ENCODE data around the gene SAMM50.

The SAMM50 gene

GRCh38 chr22:43919106-43919973, 35.9 kb upstream of the SAMM50 start:
- no peak for DNase-seq (ENCODE audit: low read depth)
- in situ Hi-C loops (cut with HindIII; ENCODE audit: low sequenced_read_pairs): no loop called here
- H3K4me3 ChIP-seq (ENCODE audit: low read depth, low read length): no peak overlapping the region
- TF ChIP-seq CTCF (IDR thresholded peaks at IDR 0.05; ENCODE audit: low read depth, low read length, missing control alignments): no peak

GRCh38 chr22:43921370-43921769, 33.9 kb upstream of the SAMM50 start:
- no peak overlapping the region for H3K4me3 ChIP-seq (ENCODE audit: low read depth, low read length)
- peak; percentile 33 for DNase-seq (ENCODE audit: low read depth)
- TF ChIP-seq CTCF (IDR thresholded peaks at IDR 0.05; ENCODE audit: low read depth, low read length, missing control alignments): no peak
- in situ Hi-C loops (cut with HindIII; ENCODE audit: low sequenced_read_pairs): no loop called here

- DNase-seq (ENCODE audit: low read depth): no peak
- in situ Hi-C loops (cut with HindIII; ENCODE audit: low sequenced_read_pairs): no loop called here
- H3K4me3 ChIP-seq (ENCODE audit: low read depth, low read length): no peak overlapping the region
- TF ChIP-seq CTCF (IDR thresholded peaks at IDR 0.05; ENCODE audit: low read depth, low read length, missing control alignments): peak; percentile 5
These were observed 33.1 kb upstream of the SAMM50 start for GRCh38 chr22:43922123-43922522.

GRCh38 chr22:43923191-43923590, 32.1 kb upstream of the SAMM50 start:
- TF ChIP-seq CTCF (IDR thresholded peaks at IDR 0.05; ENCODE audit: low read depth, low read length, missing control alignments): no peak
- no peak for DNase-seq (ENCODE audit: low read depth)
- peak overlapping the region; percentile 30 for H3K4me3 ChIP-seq (ENCODE audit: low read depth, low read length)
- in situ Hi-C loops (cut with HindIII; ENCODE audit: low sequenced_read_pairs): no loop called here

- DNase-seq (ENCODE audit: low read depth): peak; percentile 68
- in situ Hi-C loops (cut with HindIII; ENCODE audit: low sequenced_read_pairs): no loop called here
- TF ChIP-seq CTCF (IDR thresholded peaks at IDR 0.05; ENCODE audit: low read depth, low read length, missing control alignments): peak; percentile 26
- H3K4me3 ChIP-seq (ENCODE audit: low read depth, low read length): peak within 1 kb of the TSS; percentile 76
These were observed 31.4 kb upstream of the SAMM50 start, which contains the start of gene PNPLA3 for GRCh38 chr22:43923631-43924464. Gene PNPLA3 (plus strand): TSS chr22:43923805. CDS start chr22:43923912, 107 bp downstream.

GRCh38 chr22:43924877-43925276, 30.4 kb upstream of the SAMM50 start:
- in situ Hi-C loops (cut with HindIII; ENCODE audit: low sequenced_read_pairs): no loop called here
- DNase-seq (ENCODE audit: low read depth): no peak
- no peak for TF ChIP-seq CTCF (IDR thresholded peaks at IDR 0.05; ENCODE audit: low read depth, low read length, missing control alignments)
- peak overlapping the region; percentile 76 for H3K4me3 ChIP-seq (ENCODE audit: low read depth, low read length)

Measured in astrocyte of the cerebellum (primary cell).